HG02610 (cell line): ENCODE data around the gene PGBD5.

ENCODE experiments used
- ATAC-seq: cut with Tn5 transposase; IDR thresholded peaks from one replicate; pipeline ENCODE4 v1.9.1; 2021; ENCODE audit warnings: mild to moderate bottlenecking, moderate library complexity; ENCODE audit not compliant: unreplicated experiment

Gene PGBD5

DNA sequence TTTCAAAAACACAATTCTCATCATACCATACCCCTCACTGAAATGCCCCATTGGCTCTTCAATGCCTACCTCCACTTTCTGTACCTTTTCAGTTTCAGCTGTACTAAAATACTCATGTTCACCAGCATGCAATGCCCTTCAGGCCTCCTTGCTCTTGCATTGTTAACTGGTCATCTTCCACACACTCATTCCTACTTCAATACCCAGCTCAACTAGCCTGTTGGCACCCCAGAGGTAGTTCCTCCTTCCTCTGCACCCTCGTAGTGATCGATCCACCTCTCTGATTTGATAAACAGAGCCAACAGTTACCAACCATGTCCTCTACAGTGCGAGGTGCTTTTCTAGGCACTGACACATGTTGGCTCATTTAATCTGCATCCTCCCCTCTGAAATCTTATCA is 46.7 kb downstream of the PGBD5 start:
- no peak for ATAC-seq

DNA sequence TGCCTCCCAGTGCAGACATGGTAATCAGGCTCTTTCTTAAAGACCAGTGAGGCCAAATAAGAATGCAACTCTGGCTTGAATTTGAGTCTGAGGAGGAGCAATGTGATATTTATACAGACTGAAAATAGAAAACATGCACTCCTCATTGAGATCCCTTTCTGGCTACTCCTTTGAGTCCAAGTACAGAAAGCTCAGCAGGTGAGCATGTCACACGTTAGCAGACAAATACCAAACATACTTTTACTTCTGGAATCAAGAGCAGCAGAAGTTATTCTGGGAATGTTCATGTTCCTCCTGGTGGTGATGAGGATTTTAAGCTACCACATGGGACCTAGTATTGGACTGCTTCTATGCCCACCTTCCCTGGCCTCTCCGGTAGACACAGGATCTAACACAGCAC is 48.3 kb downstream of the PGBD5 start:
- ATAC-seq = no peak

DNA sequence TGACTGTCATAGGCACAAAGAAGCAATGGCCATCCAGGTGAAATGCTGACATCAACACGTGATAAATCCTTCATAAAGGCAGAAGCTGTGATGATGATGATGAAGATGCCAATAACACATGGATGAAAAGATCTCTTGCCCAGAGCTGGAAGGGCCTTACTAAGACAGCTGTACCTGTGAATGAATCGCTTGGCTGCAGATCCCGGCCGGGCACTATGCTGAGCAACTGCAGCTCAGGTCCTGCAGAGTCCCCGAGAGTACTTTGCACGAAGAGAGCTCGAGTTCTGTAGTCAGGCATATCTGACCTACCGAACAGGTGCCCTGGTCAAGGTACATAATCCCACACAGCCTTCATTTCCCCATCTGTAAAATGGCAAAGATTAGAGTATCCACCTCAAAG is 48.8 kb downstream of the PGBD5 start:
- no peak for ATAC-seq

- no peak for ATAC-seq
These were observed 49.8 kb downstream of the PGBD5 start for GRCh38 chr1:230376296-230376695.

DNA sequence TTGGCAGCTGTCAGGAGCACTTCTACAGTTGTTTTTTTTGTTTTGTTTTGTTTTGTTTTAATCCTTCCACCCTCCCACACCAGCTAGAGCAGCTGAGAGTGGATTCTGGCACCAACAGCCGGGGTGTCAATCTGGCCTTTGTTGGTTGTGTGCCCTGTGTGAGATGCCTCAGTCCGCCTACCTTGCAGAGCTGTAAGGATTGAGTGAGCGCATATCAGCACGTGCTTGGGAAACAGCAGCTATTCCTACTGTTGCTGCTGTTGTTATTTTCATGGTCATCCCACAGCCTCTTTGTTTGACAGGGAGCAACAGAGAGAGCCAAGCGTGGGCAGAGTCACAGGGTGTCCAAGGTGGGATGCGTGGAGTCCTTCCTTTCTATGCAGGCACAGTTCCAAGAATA is 50.4 kb downstream of the PGBD5 start:
- ATAC-seq = no peak

DNA sequence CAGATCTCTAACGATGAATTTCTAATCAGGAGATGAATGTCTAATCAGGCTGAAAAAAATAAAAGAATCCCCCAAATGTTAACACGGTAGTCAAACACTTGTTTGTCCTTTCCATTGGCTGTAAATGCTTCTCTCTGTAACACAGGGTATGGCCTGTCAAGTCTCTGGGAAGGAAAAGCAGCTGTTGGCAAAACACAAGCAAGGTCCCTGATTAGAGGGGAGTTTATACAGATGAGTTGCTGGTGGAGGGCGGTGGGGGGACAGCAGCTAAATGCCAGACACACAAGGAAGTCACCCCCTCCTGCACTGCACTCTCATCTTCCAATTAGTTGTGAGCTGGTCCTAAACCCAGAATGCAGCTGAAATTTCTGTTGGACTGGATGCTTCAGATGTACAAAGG is 51.0 kb downstream of the PGBD5 start:
- no peak for ATAC-seq

DNA sequence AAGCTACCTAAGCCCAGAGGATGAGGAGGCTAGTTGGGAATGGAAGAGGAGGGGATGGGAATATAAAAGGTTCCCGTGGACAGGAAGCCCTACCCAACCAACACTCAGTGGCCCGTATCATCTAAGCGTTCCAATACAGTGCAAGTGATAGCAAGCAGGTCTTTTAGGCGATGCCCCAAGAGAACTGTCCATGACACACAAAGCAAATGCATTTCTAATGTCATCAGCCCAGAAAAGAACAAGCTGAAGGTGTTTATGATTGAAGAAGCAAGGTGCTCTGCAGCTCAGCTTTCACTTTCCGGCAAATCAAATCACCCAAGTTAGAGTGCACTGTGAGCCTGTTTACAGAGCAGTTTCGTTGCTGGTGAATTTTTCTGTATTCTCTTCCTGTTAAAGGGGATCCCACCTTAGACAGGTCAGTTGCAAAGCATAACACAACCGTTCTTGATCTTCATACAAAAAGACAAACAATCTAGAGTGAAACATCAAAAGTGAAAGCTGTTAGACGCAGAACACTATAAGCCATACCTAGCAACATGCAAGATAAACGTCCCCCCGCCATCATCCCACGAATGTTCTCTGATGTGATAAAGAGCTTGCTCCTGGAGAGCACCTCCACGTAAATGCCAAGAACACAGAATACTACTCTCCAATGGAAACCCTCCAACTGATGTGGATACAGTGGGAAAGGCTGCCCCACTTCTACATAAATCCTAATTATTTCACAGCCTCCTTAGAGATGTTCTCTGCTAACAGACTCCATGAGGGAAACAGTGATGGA is 54.0 kb downstream of the PGBD5 start:
- ATAC-seq = no peak

DNA sequence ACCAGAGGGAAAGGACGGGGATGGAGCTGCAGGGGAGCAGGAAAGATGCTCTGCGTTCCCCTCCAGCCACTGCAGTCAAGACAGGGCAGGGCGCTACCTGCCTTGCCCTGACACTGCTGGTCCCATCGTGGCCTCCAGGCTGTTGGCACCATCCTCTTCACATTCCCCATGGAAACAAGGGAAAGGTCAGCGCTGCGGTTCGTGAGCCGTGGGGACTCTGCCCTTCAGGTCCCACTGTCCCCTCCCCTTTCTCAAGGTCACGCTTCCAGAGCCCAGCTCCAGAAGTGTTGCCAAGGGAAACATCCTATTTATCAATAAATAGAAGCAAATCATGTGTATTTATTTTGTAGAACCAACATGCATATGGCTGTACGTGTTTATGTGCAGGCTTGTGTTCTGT is 56.0 kb downstream of the PGBD5 start:
- ATAC-seq = no peak

DNA sequence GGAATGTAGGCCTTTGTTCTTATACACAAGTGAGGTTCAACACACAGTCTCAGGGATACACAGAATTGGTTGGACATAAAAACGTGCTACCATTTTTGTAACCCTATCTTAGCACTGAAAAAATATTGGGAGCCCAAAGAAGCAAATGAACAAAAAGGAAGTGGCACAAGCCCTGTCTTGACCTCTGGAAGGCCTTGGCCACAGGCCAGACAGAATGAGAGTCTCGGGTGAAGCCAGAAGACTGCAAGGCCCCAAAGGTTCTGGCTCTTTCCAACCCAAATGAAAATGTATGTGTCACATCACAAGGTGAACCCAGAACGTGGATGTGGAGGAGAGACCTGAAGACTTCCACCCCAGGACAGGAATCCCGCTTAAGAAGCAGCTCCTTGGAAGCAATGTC is 57.3 kb downstream of the PGBD5 start:
- no peak for ATAC-seq

- no peak for ATAC-seq
These were observed 57.8 kb downstream of the PGBD5 start for GRCh38 chr1:230368363-230368762.

GRCh38 chr1:230366504-230366915 is 59.6 kb downstream of the PGBD5 start:
- ATAC-seq = no peak

DNA sequence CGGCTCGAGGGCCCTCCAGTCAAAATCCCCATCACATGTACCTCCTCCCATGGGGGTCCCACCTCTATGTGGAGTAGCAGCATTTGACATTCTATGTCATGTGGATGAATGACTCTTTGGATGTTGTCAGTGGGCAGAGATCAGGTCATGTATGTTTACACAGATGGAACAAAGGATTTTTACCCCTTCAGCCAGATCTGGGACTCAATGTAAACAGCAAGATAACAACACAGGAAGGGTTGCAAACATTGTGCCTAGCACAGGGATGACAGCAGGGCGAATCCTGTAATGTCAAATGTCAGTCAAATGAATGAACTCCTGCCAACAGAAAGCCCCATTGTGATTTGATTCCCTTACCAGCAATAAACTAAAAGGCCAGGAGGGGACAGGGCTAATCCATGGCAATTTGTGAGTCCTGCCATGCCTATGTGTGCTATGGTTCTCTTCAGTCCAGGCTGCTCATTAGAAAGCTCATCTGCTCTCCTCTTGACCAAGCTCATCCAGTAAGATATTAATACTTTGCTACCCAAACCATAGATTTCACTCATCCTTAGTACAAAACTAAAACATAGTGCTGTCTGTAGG is 60.3 kb downstream of the PGBD5 start:
- ATAC-seq = no peak

DNA sequence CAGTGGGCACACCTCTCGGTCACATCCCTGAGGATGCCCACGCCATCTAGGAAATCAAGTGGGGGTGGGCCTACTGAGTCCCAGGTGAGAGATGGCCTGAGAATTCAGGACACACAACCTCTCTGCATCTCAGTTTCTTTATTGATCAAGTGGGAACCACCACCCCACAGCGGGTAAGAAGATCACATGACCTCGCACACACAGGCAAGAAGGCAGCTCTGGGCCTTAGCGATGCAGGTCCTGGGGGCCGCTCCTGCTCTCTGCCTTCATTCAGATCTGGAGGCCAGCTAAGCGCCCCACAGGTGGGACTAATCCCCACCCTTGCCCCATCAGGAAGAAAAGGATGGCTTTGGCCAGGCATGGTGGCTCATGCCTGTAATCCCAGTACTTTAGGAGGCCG is 63.2 kb downstream of the PGBD5 start:
- no peak for ATAC-seq

- ATAC-seq = no peak
These were observed 64.2 kb downstream of the PGBD5 start for GRCh38 chr1:230361941-230362340.

- no peak for ATAC-seq
These were observed 66.0 kb downstream of the PGBD5 start for GRCh38 chr1:230359992-230360668.

- no peak for ATAC-seq
These were observed 69.0 kb downstream of the PGBD5 start for GRCh38 chr1:230356869-230357794.

DNA sequence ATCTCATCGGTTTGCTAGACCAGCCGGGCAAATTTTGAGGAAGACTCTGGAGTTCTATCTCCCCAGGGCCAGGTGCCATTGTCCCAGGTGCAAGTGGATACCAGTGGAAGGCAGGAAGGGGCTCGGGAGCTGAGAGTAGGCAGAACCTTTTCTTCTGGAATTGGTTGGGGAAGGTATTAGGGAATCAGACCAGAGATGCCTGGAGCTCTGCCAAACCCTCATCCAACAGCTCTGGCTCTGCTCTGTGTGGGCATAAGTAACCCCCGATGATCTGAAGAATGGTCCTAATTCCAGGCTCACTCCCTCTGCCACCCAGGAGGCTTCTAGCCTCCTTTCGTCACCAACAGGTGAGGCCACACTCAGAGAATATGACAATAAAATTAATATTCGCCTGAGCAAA is 69.9 kb downstream of the PGBD5 start:
- no peak for ATAC-seq

DNA sequence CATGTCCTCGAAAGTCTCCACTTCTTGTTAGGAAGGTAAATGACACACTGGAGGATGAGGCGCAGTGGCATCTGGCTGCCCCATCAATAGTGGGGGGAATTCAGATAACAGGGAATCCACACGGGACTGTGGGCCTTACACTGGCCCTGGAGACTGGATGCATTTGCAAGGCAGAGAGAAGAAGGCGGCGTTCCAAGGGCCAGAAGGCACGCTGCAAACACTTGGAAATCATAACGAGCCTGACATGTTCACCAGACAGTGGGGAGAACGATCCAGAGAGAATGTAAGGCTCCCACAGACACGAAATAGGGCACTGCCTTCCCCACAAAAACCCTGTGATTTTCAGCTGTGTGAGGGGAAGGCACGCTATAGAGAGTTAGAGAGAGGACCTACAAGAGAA is 70.5 kb downstream of the PGBD5 start:
- no peak for ATAC-seq

- ATAC-seq = no peak
These were observed 71.0 kb downstream of the PGBD5 start for GRCh38 chr1:230355128-230355527.

DNA sequence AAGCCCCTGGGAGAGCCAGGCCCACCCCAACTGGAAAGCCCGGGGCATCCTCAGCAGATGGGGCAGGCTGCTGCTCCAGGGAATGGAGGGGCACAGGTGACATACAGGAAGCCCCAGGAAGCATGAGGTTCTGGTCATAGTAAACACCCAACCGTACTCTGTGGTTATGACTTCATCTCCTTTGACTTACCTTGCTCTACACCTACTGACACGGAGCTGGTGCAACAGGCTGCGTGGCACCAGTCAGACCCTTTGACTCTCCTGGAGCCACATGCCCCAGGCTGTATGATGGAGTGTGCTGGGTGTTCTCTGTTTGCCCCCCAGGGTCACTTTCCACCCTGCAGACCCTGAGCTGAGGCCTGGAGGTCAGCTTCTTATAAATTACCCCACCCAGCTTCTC is 72.1 kb downstream of the PGBD5 start:
- no peak for ATAC-seq

DNA sequence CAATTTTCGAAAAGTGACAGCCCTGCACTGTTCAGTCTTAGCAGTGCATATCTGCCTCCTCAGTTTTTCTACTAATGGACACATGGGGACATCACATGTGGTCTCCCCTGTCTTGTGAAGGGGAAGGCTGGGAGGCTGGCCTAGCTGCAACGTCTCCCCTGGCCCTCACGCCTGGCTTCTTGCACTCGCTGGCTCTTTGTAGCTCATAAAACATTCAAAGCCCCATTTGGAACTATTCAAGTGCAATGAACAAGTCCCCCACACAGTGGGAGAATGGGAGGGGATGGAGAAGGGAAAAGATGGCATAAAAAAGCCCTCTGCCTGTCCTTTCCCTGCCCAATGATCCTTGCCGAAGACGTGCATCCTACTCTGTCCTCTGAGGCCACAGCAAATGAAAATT is 73.6 kb downstream of the PGBD5 start:
- ATAC-seq = no peak
